ENCODE measurements around the gene HPCA.

DNA sequence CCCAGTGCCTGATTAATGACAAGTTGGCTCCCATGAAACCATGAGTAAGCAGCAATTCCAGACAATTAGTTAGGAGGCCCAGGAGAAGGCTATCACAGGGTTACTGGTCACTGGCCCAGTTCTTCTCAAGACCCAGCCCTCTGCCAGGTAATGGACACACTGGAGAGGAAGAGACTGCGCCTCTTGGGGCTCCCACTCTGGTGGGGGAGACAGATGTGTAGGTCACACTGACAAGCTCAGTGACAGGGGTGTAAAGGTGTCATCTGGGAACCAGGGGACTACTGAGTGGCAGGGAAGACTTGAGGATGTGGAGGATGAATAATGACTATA lies 4.9 kb downstream of the HPCA start:
- TF ChIP-seq, protein P1, sequence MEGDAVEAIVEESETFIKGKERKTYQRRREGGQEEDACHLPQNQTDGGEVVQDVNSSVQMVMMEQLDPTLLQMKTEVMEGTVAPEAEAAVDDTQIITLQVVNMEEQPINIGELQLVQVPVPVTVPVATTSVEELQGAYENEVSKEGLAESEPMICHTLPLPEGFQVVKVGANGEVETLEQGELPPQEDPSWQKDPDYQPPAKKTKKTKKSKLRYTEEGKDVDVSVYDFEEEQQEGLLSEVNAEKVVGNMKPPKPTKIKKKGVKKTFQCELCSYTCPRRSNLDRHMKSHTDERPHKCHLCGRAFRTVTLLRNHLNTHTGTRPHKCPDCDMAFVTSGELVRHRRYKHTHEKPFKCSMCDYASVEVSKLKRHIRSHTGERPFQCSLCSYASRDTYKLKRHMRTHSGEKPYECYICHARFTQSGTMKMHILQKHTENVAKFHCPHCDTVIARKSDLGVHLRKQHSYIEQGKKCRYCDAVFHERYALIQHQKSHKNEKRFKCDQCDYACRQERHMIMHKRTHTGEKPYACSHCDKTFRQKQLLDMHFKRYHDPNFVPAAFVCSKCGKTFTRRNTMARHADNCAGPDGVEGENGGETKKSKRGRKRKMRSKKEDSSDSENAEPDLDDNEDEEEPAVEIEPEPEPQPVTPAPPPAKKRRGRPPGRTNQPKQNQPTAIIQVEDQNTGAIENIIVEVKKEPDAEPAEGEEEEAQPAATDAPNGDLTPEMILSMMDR (IDR thresholded peaks at IDR 0.05; ENCODE audit: low read depth, low read length): no peak
- TF ChIP-seq EZH2phosphoT487 (IDR thresholded peaks at IDR 0.05; ENCODE audit: low read depth): no peak
